Liver (tissue), 9 donors: Measurements from ENCODE around the gene CHST4. TPM values are rescaled to one million over a fixed set of nuclear protein-coding genes. Genes with fewer than 3 reads are reported as not detected.

ENCODE experiments used
- DNase-seq: peaks from one replicate; pipeline ENCODE4 v3.0.0-alpha.2; 2017; ENCODE audit warnings: low spot score
- H3K27ac ChIP-seq, 2 donors: one replicate each; pipeline ENCODE4 v1.7.0; 2013; ENCODE audit warnings: inconsistent platforms in 2 of 2, low read length in 2 of 2, control low read depth in 1 of 2, low read depth in 1 of 2, mild to moderate bottlenecking in 1 of 2
- H3K27me3 ChIP-seq, 4 donors: one replicate each; pipeline versions ENCODE4 v1.6.1 to v1.7.0; 2013; ENCODE audit warnings: low read length in 3 of 4, inconsistent platforms in 1 of 4, mild to moderate bottlenecking in 1 of 4, moderate library complexity in 1 of 4; ENCODE audit not compliant: control insufficient read depth in 4 of 4, insufficient read depth in 4 of 4
- H3K36me3 ChIP-seq, 4 donors: one replicate each; pipeline versions ENCODE4 v1.6.1 to v1.7.0; 2013; ENCODE audit warnings: low read length in 3 of 4, mild to moderate bottlenecking in 3 of 4, low read depth in 1 of 4, moderate library complexity in 1 of 4; ENCODE audit not compliant: control insufficient read depth in 4 of 4, insufficient read depth in 3 of 4
- H3K4me1 ChIP-seq, 4 donors: one replicate each; pipeline versions ENCODE4 v1.6.1 to v1.7.0; 2013; ENCODE audit warnings: low read length in 3 of 4, mild to moderate bottlenecking in 3 of 4, moderate library complexity in 1 of 4; ENCODE audit not compliant: control insufficient read depth in 4 of 4, insufficient read depth in 4 of 4
- H3K4me3 ChIP-seq, 3 donors: one replicate each; pipeline versions ENCODE4 v1.6.1 to v1.7.0; 2013; ENCODE audit warnings: low read length in 3 of 3, control low read depth in 1 of 3, low read depth in 1 of 3, mild to moderate bottlenecking in 1 of 3
- H3K9ac ChIP-seq, 2 donors: one replicate each; pipeline ENCODE4 v1.7.0; 2013; ENCODE audit warnings: low read length in 2 of 2, mild to moderate bottlenecking in 2 of 2, moderate library complexity in 2 of 2, control low read depth in 1 of 2, low read depth in 1 of 2
- H3K9me3 ChIP-seq, 4 donors: one replicate each; pipeline versions ENCODE4 v1.6.1 to v1.7.0; 2013; ENCODE audit warnings: low read length in 3 of 4; ENCODE audit not compliant: control insufficient read depth in 4 of 4
- CTCF ChIP-seq: fragments of 150-350 bp; IDR thresholded peaks from 2 replicates; pipeline ENCODE4 v1.5.1; 2017; ENCODE audit warnings: improper control_type of control experiment, low read depth, low read length; ENCODE audit not compliant: missing input control
- EGR1 ChIP-seq, 2 donors: IDR thresholded peaks; 2 replicates each; pipeline ENCODE4 v1.6.1; 2016 to 2018; ENCODE audit warnings: antibody characterized with exemption in 2 of 2, low read depth in 2 of 2
- FOXA1 ChIP-seq: IDR thresholded peaks from 2 replicates; pipeline ENCODE4 v1.6.1; 2016; ENCODE audit warnings: antibody characterized with exemption
- FOXA2 ChIP-seq: IDR thresholded peaks from 2 replicates; pipeline ENCODE4 v1.6.1; 2016; ENCODE audit warnings: antibody characterized with exemption
- HNF4A ChIP-seq, 2 donors: conservative IDR thresholded peaks; 2 replicates each; pipeline ENCODE4 v1.6.1; 2016; ENCODE audit warnings: antibody characterized with exemption in 2 of 2, mild to moderate bottlenecking in 2 of 2
- HNF4G ChIP-seq: IDR thresholded peaks from 2 replicates; pipeline ENCODE4 v1.6.1; 2016; ENCODE audit warnings: antibody characterized with exemption
- NR2F2 ChIP-seq: IDR thresholded peaks from 2 replicates; pipeline ENCODE4 v1.6.1; 2016; ENCODE audit warnings: antibody characterized with exemption
- REST ChIP-seq: IDR thresholded peaks from 2 replicates; pipeline ENCODE4 v1.6.1; 2016; ENCODE audit warnings: antibody characterized with exemption, mild to moderate bottlenecking
- RXRA ChIP-seq, 2 donors: IDR thresholded peaks; 2 replicates each; pipeline ENCODE4 v1.6.1; 2017 to 2018; ENCODE audit warnings: antibody characterized with exemption in 2 of 2, mild to moderate bottlenecking in 1 of 2
- ZBTB33 ChIP-seq: IDR thresholded peaks from 2 replicates; pipeline ENCODE4 v1.6.1; 2016; ENCODE audit warnings: antibody characterized with exemption
- WGBS: extraction: QIAGEN DNeasy Blood & Tissue Kit; methylation state at CpG from one replicate; pipeline ENCODE4 v1.1.7; 2013; 5-methylcytosine and 5-hydroxymethylcytosine counted together
- polyA plus RNA-seq, 2 donors: library from polyadenylated mRNA; stranded (reverse) in 1 of 2; unstranded in 1 of 2; fragments of 200-250 nt in 1 of 2; fragments of >200 nt in 1 of 2; fragmentation: Nextera tagmentation in 1 of 2; extraction: Ambion mirVana in 1 of 2; gene quantifications; one replicate each; pipeline versions ENCODE4 v1.2.1 to v1.2.3, GENCODE V29; 2013 to 2015
- total RNA-seq, 2 donors: library from RNA; depleted of rRNA; stranded (reverse); fragments of >200 nt; gene quantifications; one replicate each; pipeline ENCODE4 v1.2.3, GENCODE V29; 2014
- donor health status: healthy.
- donor health status: healthy.
- donor health status: healthy.
- donor health status: healthy.
- donor health status: healthy.

Gene CHST4
- total and polyA plus RNA-seq, 4 donors: 0.09 to 14.3 (median 7.1) TPM

GRCh38 chr16:71507061-71507460 is 19.2 kb upstream of the CHST4 start (continued):
- TF ChIP-seq REST (no peak), NR2F2 (no peak), HNF4A (conservative IDR thresholded peaks at IDR 0.05) (no peak), EGR1 (IDR thresholded peaks at IDR 0.05; ENCODE audit: low read depth in 2 of 2) (no peak)

GRCh38 chr16:71513302-71513701 is 12.9 kb upstream of the CHST4 start:
- no peak for TF ChIP-seq NR2F2
- TF ChIP-seq REST: no peak
- no peak for TF ChIP-seq HNF4G
- no peak for TF ChIP-seq FOXA1
- TF ChIP-seq RXRA (IDR thresholded peaks at IDR 0.05): no peak
- no peak for TF ChIP-seq FOXA2
- no peak for TF ChIP-seq ZBTB33
- TF ChIP-seq CTCF: no peak
- peaks cover 3 to 9% (median 4%) of the 10 kb centered on the region in 4 donors for H3K4me1 ChIP-seq
- no peaks in the 10 kb centered on the region for H3K27me3 ChIP-seq
- H3K36me3 ChIP-seq: no peaks in the 10 kb centered on the region
- no peak overlapping the region for H3K27ac ChIP-seq
- 14% methylated on average over 1 of the region's 1 CpG for WGBS
- no peak overlapping the region for H3K9ac ChIP-seq
- no peak overlapping the region for H3K4me3 ChIP-seq
- no peak for DNase-seq
- H3K9me3 ChIP-seq: no peaks in the 10 kb centered on the region
